Islet precursor cell (in vitro differentiated cells): Measurements from ENCODE around the gene HEG1.
A peak's percentile ranks its signal among the peaks of the same experiment; 100 is the strongest.

Source experiments
- DNase-seq: peaks from one replicate; pipeline ENCODE4 v3.0.0-alpha.2; 2018

Gene HEG1

DNA sequence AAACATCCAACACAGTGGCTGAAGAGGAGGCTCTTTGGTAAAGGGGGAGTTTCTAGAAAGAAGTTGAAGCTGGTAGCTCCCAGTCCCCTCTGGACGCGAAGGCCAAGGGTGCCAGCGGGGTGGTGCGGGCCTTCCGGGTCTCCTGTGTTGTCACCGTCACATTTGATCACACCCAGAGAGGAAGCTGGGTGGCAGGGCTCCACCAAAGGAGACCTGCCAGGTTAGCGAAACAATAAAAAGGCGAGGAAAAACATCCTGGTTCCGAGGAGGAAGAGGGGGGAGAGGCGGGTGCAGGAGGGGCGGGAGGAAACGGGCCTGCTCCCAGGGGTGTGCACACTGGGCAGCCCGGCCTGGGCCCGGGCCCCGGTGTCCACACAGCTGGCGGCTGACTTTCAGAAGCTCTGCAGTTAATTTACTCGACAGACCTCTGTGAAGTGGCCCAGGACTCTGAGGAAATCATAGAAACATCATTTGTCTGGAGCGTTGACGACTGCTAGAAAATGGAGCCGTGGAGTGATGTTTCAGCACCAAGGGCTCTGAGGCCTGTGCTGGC, 12.1 kb downstream of the HEG1 start:
- peak; percentile 45 for DNase-seq

DNA sequence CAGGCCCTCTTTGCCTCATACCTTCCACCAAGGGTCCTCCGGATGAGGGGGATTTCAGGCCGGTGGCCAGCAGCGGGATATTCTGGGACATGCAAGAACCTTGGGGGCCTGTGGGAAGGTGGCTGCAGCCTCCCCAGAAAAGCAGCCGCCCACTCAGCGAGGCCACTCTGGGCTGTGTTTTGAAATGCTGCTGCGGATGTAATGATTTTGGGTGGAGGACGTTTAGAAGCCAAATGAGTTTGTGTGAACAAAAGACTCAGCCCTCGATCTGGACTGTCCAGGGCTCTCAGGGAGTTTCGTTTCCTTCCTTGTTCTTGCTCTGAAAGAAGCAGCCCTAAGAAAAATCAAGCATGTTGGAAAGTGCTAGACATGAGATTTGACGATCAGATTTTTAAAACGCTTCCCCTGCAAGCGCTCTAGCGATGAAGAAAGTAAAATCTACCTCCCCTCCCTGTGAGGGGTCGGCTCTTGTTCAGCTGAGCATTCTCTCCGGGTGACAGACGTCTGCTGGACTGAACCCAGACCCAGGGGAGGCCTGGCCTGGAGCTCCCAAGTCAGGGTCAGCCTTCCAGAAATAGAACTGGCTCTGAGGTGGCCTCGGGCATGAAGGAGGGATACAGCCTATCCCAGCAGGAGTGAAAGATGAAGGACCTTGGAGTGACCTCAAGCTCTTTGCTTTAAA, 12.9 kb downstream of the HEG1 start:
- DNase-seq: peak; percentile 82

DNA sequence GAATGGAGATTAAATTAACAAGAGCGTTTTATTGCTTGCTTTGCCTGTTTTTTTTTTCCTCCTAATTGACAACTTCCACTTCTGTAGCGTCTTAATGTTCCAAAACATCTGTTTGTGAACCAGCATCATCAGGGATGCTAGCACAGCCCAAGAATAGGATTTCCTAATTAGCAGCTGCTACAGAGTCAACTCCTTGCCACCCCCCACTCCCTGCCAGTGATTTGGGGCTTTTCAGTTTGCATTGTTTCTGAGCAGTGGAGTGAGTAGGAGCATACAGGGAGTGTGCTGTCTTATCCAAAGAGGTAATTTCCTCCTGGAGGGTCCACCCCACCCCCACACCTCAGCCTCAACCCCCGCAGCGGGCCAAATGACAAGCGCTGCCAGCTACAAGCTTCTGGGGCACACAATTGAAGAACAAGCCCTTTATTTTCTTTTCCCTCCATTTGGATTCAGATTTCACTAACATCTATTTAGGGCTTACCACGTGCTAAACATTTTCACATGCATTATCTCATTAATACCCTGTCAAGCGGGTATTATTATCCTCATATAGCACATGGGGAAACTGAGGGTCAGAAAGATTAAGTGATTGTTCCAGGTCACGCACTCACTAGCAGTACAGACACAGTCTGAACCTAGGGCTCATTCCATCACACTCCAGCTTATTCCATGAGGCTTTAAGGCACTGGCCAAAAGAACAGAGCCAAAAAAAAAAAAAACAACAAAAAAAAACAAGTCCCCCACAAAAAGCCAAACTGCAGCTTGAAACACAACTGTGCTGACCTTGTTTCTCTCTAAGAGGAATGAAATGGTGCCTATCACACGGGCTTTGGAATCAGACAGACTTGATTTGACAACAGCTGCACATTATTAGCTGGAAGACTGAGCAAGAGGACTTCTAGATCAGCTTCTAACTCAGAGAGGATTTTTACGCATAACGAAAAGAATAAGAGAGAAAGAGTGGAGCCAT, 16.4 kb downstream of the HEG1 start:
- DNase-seq: peak; percentile 37

DNA sequence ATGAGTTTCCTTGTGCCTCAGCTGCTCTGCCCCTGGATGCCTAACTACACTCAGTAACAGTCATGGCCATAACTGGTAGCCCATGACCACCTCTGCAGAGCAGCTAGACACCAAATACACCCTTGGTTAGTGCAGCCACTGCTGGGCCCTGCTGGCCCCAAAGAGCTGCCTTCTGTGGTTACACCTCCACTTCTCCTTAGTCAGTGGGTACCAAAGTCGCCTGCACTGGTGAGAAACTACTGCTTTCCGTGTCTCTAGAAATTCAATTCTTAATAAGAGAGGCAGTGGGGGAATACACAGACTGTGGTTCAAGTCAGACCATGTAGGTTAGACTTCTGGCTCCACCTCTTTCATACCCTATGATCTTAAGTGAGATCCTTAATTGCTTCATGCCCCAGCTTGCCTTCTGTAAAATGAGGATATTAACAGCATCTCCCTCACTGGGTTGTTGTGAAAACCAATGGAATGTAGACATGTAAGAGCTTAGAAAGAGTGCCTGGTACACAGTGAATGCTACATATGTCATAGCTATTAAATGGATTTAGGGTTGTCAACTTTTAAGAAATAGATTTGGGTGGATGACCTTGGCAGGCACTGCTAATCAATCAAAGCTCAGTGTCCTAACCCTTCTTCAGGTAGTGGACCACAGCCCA, 18.2 kb downstream of the HEG1 start:
- DNase-seq: peak; percentile 22

DNA sequence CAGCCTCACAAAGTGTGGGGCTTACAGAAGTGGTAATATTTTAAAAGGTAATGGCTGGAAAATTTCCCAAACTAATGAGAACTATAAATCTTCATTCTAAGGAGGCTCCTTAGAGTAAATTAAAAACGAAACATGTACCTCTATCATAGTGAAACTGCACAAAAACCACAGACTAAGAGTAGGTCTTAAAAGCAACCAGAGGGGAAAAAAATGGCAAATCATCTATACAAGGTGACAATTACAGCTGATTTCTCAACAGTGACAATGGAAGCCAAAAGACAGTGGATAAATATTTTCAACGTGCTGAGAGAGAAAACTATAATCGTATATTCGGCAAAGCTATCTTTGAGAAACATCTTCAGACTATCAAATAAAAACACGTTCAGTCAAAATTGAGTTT, 20.6 kb downstream of the HEG1 start:
- DNase-seq: no peak

DNA sequence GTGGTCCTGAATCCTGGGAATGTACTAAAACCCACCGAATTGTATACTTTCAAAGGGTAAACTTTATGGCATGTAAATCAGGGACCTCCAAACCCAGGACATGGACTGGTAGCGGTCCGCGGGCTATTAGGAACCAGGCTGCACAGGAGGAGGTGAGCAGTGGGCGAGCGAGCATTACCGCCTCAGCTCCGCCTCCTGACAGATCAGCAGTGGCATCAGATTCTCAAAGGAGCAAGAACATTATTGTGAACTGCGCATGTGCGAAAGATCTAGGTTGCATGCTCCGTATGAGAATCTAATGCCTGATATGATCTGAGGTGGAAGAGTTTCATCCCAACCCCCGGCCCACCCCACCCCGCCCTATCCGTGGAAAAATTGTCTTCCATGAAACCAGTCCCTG, 22.2 kb downstream of the HEG1 start:
- peak; percentile 41 for DNase-seq

DNA sequence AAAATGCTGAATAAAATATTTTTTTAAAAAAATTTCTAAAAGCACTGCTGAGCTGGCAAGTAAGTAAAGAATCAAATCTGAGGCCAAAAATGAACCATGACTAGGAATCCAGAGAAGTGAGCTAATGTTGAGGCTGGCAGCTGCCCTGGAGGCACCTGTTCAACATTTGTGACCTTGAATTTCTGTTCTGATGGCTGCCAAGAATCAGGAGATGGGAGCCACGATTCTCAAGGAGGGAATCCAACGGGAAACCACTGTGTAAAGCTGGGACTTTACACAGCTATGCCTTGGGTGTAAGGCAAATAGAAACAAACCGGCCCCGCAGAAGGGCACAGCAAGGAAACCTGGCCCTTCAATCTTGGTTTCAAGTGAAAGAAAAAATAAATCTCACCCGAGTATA, 22.7 kb downstream of the HEG1 start:
- peak; percentile 34 for DNase-seq

DNA sequence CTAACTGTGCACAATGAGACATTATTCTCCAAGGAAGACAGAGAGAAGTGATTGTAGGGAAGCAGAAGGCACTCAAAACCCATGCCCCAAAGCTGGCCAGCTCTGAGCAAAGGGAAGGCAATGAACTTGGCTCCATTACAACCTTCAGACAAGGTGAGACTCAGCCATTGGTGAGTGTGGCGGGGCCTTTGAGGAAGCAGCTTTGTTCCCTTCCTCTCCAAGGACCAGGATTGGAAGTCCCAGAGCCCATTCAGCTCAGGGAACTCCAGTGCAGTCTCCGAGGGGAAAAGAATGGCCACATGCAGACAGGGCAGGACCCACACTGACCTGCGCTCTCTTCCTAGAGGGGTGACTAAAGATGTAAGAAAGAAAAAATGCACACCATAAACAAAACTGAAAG, 23.1 kb downstream of the HEG1 start:
- DNase-seq: no peak

DNA sequence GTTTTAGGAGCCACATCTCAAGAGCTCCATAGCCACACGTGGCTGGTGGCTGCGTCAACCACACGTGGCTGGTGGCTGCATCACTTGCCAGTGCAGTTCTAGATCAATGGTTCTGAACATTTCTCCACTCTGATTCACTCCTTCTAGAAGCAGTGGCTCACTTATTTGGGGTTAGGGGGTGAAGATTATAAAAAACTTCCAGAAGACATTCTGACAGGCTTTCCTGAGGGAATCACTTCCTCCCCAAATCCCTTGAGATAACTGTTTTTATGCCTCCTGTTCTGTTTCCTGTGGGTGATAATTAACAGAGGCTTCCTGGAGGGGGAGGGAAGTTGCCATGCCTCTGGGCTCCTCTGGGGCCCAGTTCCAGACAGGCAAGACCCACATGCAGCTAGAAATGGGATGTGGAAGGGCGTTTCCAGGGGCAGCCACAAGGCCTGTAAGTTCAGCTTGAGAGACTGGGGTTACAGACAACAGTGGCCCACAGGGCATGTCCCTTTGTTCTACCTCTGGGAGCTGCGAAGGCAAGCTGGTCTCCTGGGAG, 23.6 kb downstream of the HEG1 start:
- peak; percentile 86 for DNase-seq

DNA sequence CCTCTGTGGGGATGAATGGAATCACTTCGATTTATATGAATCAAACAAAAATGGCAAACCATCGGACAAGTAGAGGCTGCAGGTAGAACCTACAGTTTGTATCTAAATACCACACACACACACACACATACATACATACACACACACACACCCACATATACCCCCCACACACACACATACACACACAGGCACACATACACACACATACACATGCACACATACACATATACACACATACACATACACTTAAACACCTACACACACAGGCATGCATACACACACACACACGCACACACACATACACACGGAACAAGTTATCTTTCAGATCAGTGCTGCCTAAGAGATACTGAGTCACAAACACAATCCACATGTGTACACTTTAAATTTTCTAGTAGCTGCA, 24.3 kb downstream of the HEG1 start:
- DNase-seq: no peak

DNA sequence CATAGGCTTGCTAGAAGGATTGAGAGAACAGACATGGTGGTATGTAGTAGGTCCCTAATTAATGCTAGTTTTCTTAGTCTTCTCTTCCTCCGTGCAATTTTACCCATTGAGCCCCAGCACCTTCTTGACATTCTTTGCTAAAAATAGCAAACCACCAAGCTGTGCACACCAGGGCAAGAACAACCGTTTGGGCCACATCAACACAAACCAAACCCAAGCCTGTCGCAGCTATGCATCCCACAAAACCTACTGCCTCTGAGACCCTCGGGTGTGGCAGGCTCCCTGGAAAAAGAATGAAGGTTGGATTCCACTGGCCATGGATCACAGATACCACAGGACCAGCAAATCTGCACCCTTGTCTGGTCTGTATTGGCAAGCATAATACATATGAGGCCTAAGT, 27.1 kb downstream of the HEG1 start:
- DNase-seq: no peak

DNA sequence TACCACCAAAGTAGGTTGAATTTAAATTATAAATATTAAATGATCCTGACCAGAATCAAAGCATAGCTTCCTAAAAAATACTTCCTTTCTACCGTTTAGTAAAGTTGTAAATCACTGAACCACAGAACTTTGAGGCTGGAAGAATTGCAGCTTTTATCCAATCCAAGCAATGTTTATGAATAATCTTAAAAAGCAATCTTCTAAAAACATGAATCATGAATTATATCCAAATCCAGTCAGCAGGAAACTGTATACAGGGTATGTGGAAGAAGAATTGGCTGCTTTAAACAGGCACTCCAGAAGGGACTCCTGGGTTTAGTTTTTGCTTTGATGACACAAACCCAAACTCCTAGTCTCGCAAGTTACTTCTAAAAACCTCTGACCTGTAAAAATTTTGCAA, 30.2 kb downstream of the HEG1 start:
- DNase-seq: no peak

DNA sequence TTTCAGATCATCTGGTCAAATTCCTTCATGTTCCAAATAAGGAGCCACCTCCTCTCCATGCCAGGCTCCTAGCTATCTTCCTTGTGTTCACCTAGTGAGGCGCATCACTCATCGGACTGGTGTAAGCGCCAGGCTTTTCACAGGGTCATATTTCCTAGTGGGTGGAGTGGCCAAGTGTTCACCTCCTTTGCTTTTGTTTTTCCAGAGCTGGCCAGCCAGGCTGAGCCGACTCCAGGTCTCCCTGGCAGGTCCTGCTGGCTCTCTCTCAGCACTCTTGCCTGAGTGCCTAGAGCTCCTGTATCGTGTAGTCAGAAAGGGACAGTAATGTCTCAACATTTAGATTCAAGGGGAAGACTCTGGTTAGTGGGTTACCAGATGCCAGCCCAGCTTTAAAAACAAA, 31.0 kb downstream of the HEG1 start:
- DNase-seq: peak; percentile 23

DNA sequence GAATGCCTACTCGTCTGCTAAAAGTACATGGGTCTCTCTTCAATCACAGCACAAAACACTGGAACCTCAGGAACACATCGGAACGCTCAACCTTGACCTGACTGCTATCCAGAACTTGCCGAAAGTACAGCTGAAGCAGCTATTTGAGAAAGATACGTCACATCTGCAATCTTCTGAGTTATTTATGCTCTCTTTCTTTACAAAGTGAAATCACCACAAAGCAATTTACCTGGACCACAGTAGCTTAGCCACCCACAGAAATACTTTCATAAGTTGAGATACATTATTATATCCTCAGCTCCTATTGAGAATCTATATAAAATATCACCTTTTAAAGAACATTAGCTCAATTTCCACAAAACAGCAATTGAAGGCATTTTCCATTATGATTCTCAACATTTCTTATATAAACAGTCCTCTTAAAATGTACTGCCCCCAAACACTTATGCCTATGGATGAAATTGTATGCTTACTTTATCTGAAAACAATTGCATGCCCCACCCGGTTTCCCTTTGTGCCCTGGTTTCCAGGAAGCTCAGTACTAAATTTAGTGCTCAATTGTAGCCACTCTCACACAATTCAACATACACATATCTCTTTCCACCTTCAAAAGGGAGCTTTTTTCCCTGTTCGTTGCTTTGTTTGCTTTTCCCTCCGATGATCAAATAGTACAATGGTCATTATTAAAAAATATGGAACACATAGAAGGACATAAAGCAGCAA, 31.8 kb downstream of the HEG1 start:
- no peak for DNase-seq

DNA sequence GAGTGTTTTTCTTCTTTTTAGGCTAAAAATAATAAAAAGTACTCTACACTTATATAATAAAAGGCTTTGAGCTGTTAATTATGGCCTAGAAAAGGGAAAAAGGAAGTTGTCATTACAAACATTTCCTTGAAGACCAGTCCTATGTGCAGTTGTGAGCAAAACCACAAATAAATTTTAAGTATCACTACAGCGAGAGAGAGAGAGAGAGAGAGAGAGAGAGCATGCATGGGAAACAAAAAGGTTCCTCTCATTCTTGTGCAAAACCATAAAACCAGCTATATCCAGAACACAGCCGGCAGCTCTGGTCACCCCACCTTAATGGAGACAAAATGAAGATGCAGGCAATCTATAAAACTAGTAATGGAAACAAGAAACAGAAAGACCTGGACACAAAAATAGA, 33.6 kb downstream of the HEG1 start:
- DNase-seq: no peak

DNA sequence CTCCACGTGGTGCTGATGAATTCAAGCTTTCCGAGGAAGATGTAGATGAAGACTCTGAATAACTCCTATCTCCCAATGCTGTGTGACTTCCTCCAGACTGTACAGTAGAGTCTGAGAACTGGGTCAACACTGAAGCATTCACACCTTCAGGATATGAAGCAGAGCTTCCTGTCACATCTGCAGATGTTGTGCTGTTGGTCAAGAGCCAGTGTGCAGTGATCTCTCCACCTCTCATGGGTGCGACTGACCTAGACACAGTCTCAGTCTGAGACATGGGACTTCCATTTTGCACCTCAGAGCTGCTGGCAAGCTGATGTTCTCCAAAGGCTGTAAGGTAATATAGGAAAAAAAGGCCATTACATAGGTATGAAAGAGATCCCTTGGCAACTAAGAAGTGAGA, 36.5 kb downstream of the HEG1 start:
- DNase-seq: no peak

DNA sequence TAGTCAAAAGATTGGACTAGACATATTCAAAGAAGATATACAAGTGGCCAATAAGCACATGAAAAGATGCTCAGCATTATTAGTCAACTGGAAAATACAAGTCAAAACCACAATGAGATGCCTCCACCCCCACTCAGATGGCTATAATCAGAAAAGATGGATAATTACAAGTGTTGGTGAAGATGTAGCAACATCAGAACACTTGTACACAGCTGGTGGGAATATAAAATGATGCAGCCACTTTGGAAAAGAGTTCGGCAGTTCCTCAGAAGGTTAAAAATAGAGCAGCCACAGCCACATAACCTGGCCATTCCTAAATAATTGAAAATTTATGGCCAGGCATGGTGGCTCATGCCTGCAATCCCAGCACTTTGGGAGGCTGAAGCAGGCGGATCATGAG, 38.4 kb downstream of the HEG1 start:
- DNase-seq: peak; percentile 10

DNA sequence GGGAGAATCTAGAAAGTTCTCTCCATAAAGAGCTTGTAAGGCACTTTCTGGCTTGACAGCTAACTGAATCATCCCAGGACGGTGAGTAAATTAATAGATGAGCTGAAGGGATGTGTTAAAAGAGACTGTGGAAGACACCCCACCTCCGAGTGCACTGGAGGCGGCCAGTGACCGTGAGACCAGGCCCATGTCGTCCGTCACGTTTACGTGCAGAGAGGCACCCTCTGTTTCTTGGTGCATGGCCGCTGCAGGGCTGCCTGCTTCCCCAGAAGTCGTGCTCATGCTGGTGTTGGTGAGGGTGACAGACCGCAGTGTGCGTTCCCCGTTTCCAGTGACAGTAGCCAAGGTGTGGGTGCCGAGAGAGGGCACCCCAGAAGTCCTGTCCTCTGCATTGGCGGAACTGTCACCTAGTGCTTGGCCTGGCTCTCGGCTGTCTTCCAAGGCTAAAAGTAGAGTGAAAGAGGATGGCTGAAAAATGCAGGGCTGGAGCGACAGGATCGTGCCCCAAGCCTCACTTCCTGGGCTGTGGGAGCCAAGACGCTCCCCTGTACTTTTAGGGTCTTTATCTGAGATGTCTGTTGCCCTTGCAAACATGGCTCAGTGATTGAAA, 41.1 kb downstream of the HEG1 start:
- DNase-seq: peak; percentile 37

DNA sequence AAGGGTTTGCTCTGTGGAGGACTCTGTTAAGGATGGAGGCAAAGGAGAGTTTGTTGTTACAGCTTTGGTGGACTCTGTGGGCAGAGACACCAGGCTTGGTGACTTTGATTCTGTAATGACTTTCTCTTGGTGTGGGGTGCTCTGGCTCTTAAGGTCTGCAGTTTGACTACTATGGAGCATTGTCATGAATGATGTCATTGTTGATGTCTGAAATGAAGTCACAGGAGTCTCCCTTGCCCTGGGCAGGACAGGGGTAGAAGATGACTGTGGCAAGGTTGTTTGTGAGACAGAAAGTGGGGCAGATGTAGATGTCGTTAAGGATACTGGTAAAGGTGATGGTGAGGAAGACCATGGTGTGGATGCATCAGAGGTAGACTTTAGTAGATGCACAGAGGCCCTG, 42.7 kb downstream of the HEG1 start:
- peak; percentile 6 for DNase-seq

DNA sequence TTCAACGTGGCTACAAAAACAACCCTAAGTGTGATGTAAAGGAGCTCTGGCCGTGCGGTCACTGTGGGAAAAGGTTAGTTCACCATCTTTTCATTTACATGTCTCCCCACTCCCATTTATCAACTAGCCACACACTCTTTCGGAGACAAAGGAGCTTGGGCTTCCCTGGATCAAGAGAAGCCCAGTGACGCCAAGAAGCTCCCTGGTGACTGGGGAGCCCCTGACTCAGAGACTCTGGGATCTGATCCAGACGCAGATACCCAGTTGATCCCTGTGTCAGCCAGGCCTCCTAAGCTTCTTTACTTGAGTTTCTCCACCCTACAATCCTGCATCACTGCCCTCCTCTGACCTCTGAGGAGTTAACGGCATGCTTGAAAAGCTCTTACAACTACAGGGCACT, 43.9 kb downstream of the HEG1 start:
- peak; percentile 75 for DNase-seq

DNA sequence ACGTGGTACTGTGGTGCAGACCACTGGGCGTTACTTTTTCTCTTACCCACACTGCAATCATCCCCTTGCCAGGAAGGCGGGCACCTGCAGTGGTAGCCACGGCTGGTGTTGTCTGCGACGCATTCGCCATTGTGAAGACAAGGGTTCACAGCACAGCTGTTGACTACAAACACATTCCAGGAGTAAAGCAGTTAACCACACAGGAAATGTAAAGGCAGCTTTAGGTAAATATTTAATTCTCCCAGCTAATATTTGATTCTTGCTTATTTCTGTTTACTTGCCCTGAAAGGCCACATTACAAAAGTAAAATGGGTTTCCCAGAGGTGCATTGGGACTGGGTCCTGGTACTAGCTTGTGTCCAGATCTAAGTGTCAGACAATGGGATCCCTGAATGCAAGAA, 45.4 kb downstream of the HEG1 start:
- DNase-seq: peak; percentile 29

DNA sequence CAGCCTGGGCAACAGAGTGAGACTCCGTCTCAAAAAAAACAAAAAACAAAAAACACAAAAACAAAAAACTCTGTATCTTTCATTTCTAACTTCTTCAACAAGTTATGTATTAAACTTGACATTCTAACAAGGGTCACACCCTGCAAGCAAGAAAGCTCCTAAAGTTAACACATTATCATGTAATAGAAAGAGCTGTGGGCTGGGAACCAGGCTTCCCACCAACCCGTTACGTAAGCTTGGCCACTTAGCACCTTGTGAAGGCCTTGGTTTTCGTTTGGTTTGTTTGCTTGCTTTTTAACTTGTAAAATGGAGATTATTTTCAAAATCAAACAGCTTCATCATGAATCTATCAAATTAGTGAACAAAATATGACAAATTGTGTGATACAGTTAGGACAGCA, 47.0 kb downstream of the HEG1 start:
- DNase-seq: no peak
